GM19193 (cell line): Measurements from ENCODE around the gene C16orf96.

Experiments used
- POLR2A ChIP-seq: IDR thresholded peaks from 4 replicates; pipeline ENCODE4 v1.6.1; 2011; ENCODE audit not compliant: insufficient read depth, insufficient read length; ENCODE audit errors: extremely low read depth

Gene C16orf96

GRCh38 chr16:4613636-4614570, 57.8 kb downstream of the C16orf96 start:
- TF ChIP-seq POLR2A = no peak

GRCh38 chr16:4614571-4615383, 58.6 kb downstream of the C16orf96 start, which contains the start of gene UBALD1:
Gene UBALD1, minus strand, starts transcription at chr16:4614888. Its CDS starts 91 bp downstream, at chr16:4614797.
- peak; percentile 90 for TF ChIP-seq POLR2A

- no peak for TF ChIP-seq POLR2A
Measured at GRCh38 chr16:4615384-4616046, 59.4 kb downstream of the C16orf96 start.

GRCh38 chr16:4616047-4616811, 60.1 kb downstream of the C16orf96 start:
- peak; percentile 67 for TF ChIP-seq POLR2A

GRCh38 chr16:4617880-4618279, 61.7 kb downstream of the C16orf96 start:
- TF ChIP-seq POLR2A = no peak

- no peak for TF ChIP-seq POLR2A
Measured at GRCh38 chr16:4618645-4619418, 62.7 kb downstream of the C16orf96 start.

GRCh38 chr16:4623593-4623992, 67.5 kb downstream of the C16orf96 start:
- TF ChIP-seq POLR2A = no peak

- no peak for TF ChIP-seq POLR2A
Measured at GRCh38 chr16:4624015-4624826, 68.1 kb downstream of the C16orf96 start, which contains the start of gene MGRN1. Gene MGRN1, plus strand, starts transcription at chr16:4624826. Its CDS starts 135 bp downstream, at chr16:4624961.

- TF ChIP-seq POLR2A = peak; percentile 86
Measured at GRCh38 chr16:4624827-4625559, 68.9 kb downstream of the C16orf96 start.

- no peak for TF ChIP-seq POLR2A
Measured at GRCh38 chr16:4625560-4626159, 69.5 kb downstream of the C16orf96 start.

GRCh38 chr16:4626396-4626795, 70.3 kb downstream of the C16orf96 start:
- TF ChIP-seq POLR2A = no peak

GRCh38 chr16:4628283-4628682, 72.1 kb downstream of the C16orf96 start:
- no peak for TF ChIP-seq POLR2A

- TF ChIP-seq POLR2A = no peak
Measured at GRCh38 chr16:4631444-4631843, 75.3 kb downstream of the C16orf96 start.
